HTR-8/SVneo (cell line): ENCODE data around the gene PMM2.

Experiments
- DNase-seq: peaks from one replicate; pipeline ENCODE4 v3.0.0; 2011; ENCODE audit warnings: low spot score, mixed read lengths; ENCODE audit not compliant: insufficient read length
- FAIRE-seq: peaks from 2 replicates; lab custom pipeline; 2011; peaks lifted over from hg19 to GRCh38; lab: Jason Lieb, UNC

PMM2 gene

DNA sequence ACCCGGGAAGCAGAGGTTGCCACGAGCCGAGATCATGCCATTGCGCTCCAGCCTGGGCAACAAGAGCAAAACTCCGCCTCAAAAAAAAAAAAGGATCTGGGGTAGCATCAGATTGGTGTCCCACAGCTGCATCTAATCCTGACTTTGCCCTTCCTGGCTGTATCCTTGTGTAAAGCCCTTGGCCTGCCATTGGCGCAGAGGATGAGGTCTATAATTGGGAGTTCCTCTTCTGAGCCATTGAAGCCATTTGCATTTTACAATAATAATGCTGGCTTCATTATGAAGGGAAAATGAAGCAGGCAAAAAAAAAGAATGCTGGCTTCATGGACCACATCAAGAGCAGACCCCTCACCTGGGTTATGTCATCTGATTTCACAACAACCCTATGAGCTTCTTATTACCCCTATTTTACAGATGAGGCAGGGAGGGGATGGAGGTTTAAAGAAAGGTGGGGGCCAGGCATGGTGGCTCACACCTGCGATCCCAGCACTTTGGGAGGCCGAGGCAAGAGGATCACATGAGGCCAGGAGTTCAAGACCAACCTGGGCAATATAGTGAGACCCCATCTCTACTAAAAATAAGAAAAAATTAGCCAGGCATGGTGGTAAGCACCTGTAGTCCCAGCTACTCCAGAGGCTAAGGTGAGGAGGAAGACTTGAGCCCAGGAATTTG, 83.3 kb downstream of the PMM2 start:
- FAIRE-seq (no peak), DNase-seq (no peak)

DNA sequence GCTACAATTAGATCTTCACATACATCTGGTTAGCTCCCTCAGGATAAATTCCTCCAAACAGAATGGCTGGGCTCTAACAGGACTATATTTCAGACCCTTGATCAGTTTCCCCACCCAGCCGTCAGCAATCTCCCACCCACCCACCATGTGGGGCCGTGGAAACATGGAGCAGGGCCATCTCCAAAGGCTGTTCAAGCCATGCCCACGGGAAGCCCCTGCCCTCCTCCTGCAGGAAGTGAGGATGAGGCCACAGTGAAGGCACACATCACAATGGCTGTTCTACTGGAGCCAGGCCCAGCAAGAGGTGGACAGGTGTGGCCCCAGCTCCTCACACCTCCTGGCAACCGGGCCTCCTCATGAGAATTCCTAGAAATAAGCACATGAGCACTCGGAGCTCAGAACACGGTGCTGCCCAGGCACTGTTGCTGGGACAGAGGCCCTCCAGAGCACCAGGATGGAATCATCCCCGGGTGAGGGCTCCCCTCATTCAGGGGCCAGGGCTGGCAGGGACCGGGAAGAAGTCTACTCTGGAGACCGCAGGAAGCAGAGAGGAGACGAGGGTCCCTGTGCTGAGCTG, 84.5 kb downstream of the PMM2 start, which contains the start of gene LITAFD:
Gene LITAFD, plus strand, starts transcription at position 311 of the 577 bp plus-strand sequence. CDS start 2,005 bp downstream, outside the sequence.
- DNase-seq, result no peak
- no peak for FAIRE-seq

DNA sequence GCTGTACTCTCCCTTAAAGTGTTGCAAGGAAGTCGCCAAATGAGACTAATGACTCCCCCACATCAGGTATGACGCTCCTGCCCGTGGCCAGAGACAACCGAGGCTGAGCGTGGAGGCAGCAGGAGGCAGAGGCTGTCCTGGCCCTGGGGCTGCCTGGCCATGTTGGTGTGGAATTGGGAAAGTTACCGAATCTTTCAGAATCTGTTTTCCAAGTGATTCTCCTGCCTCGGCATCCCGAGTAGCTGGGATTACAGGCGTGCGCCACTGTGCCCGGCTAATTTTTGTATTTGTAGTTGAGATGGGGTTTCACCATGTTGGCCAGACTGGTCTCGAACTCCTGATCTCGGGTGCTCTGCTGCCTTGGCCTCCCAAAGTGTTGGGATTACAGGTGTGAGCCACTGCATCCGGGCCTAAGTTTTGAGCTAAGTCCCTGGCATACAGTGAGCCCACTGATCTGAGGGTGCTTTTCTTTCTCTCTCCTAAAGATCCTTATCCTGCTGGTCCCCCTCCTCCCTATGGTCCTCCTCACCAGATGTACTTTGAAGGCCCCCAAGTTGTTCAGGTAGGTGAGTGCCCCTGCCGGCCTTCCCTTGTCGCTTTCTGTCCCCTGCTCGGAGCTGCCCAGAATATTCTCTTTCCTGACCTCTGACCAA, 85.2 kb downstream of the PMM2 start:
- DNase-seq, result no peak
- FAIRE-seq, result no peak

DNA sequence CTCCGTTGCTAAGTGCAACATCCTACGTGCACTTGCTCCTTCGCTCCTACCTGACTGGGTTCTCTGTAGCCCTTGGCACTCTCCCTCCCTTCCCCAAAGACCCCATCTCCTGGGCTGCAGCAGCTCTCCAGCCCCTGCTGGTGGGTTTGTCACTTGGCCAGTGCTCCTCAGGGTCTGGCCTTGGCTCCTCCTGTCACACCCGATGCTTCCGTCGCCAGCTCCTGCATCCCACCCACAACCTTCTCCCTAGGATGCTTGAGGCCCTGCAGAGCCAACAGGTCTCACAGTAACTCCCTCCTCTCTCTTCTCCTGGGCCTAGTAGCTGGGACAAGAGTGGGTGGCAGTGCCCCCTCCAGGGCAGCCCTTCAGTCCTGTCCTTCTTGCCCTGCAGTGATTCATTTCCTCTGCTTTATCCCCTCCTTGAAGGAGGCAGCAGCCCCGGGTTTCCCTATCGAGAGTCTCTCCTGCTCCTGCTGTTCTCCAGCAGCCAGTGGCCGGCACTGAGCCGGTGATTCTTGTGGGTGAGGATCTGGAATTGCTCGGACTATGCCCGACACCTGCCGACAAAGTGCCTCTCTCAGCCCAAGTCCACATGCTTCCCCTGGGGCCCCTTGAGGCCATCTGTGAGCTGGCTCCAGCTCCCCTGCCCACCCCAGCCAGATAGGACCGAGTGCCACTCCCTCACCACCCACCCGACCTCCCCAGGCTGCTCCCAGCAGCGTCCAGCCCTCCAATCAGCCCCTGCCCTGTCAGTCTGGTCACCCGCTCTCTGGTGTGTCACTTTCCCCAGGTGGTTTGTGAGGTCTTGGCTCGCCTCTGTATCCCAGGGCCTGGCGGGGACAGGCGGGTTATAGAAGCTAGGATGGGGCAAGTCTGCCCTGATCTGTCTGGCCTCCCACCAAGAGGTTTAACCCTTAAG, 88.3 kb downstream of the PMM2 start:
- DNase-seq (peak; percentile 63), FAIRE-seq (peak; percentile 9)

DNA sequence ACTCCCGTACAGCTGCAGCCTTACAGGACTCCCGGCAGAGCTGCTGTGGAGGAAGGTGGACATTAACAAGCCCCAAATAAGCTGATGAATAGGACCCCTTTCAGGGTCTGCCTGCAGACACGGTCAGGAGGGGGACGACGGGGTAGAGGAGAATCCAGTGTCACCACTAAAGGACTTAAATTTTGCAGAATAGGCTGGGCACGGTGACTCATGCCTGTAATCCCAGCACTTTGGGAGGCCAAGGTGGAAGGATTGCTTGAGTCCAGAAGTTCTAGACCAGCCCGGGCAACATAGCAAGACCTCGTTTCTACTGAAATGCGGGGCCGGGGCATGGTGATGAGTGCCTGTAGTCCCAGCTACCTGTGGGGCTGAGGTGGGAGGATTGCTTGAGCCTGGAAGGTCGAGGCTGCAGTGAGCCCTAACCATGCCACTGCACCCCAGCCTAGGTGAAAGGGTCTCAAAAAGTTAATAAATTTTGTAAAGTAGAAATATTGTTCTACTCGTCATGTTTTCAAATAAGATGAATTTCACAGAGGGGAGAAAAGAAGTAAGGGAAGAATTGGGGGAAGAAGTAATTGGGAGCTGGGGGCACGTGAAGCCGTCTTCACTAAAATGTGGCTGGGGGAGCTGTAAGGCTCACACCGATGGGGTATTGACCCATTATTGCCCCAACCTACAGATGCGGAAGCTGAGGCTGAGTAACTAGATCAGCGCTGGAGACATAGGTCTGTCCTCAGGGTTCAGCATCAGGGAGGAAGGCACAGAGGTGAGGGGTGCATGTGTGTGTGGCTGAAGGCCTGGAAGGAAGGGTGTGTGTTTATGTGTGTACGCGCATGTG, 89.2 kb downstream of the PMM2 start:
- FAIRE-seq, result no peak
- no peak for DNase-seq

DNA sequence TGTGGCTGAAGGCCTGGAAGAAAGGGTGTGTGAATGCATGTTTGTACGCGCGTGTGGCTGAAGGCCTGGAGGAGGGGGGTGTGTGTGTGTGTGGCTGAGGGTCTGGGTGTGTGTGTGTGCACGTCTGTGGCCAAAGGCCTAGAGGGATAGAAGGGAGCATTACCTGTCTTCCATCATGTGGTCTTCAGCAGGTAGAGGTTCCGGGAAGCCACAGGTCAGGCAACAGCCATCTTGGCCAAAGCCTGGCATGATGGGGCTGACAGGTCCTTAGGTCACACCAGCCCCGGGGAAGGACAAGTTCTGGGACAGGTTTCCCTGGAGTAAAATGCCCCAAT, 89.8 kb downstream of the PMM2 start:
- FAIRE-seq, result no peak
- DNase-seq, result no peak

DNA sequence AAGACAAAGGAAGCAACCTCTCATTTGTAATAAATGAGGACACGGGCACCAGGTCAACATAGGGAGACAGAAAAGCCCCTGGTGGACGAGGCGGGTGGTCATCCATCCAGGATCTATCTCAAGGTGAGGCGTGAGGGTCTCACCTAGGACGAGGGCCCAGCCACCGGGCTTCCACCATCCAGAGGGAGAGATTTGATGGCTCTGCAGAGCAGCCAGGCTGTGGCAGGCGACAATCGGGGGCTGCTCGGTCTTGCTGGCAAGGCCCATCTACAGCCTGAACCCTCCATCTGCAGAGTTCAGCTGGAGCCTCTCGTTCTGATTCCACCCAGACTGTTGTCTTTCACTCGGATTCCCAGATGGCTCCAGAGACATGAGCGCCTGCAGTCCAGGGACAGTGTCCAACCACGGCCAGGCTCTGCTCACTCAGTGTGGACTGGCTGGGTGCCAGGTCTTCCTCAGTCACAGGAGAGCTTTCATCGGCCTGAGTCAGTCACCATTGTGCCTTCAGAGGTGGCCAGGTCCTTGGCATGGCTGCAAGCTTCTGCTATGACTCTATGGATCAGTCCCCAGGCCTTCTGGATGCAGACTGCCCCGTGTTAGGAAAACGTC, 90.4 kb downstream of the PMM2 start:
- DNase-seq (no peak), FAIRE-seq (no peak)

DNA sequence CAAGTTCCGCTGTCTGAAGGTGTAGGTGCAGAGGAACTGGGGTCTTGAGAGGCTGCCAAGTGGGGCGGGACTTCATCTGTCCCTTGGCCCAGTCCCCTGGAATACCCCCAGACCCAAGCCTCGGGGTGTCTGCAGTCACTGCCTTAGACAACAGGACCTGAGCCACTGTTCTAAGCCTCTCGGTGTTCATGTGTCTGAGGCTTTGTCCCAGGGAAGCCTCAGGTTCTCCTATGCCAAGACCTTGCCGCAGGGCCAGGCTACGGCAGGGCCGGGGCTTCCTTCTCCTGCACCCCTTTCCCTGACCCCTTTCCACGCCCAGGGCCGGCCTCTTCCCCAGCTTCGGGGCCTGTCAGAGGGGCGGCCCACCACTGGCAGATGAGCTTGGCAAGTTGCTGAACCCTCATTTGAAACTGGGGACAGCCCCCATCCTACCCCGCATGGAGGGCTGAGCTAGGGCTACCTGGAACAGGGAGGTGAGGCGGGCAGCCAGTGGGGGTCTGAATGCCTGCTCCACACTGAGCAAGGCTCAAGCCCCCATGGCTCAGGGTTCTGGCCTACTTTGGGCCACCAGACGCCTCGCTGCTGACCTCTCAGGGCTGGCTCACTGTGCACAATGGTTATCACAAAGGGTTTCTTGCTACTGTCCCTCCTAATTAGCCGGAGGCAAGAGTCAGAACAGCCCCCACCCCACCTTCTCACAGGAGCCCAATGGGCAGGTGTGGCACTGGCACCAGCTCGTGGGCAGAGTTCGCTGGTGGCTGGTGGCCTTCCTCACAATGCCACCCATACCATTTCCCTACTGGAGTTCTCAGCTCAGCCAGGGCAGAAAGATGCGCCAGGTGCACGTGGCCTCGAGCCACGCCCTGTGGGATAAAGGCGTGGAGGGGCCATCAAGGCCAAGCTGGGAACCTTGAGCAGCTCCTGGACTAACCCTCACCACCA, 91.6 kb downstream of the PMM2 start:
- DNase-seq (no peak), FAIRE-seq (no peak)

DNA sequence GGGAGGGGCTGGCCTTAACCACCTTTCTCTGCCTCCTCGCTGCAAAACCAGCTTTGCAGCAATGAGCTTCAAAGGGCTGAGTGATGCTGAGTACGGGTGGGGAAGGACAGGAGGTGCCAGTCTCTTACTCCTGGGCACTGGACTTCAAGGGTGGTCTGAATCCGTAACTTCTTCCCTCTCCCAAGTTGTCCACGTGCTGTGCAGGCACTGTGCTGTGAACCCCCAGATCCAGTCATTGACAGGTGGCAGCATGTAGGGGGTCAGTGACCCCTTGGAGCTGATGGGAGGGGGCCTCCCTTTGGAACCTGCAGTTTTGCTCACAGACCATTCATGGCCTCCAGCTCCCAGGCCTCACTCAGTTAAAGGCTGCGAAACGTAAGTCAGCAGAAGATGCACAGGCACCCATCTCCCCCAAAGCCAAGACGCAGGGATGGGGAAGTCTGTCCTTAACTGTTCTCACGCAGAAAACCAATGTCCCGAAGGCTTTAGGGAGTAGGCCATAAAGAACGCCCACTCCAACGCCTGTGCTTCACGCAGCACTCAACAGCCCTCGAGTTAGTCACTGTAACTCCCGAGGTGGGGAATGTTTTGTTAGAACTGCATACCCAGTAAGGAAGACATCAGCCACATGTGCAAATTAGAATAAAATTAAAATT, 92.4 kb downstream of the PMM2 start:
- DNase-seq (no peak), FAIRE-seq (no peak)

DNA sequence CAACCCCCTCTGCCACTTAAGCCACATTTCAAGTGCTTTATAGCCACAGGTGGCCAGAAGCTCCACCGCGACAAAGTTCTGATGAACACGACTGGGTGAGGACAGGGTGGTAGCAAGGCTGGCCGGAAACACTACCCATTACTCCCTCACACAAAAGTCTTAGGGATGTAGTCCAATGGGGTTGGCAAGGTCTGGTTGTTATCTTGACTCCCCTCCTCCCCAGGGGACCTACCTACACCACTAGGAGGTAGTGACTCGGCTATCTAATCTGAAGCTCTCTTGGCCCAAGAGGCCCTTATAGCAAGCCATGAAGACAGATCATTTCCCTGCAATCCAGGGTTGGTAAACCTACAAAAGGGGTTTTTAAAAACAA, 92.9 kb downstream of the PMM2 start:
- no peak for FAIRE-seq
- DNase-seq, result no peak

DNA sequence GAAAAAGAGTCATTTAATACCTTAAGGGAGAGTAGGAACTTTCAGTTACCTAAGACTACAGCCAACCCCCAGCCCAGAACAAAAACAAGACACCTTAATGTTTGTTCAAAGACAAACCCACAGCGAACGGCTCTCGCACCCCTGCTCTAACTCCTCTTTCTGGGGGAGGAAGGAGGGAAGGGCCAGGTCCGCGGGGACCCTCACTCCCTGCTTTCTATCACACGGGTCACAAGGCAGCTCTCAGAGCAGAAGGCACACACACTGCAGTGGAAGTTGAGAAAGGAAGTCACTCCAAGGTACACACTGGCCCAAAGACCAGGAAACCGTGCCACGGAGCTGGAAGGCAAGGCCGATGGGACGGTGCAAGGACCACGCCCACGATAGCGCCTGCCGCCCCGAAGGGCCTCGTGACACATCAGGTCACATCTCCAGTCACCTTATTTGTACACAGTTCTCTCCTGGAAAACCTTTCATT, 94.5 kb downstream of the PMM2 start:
- no peak for DNase-seq
- FAIRE-seq, result no peak

DNA sequence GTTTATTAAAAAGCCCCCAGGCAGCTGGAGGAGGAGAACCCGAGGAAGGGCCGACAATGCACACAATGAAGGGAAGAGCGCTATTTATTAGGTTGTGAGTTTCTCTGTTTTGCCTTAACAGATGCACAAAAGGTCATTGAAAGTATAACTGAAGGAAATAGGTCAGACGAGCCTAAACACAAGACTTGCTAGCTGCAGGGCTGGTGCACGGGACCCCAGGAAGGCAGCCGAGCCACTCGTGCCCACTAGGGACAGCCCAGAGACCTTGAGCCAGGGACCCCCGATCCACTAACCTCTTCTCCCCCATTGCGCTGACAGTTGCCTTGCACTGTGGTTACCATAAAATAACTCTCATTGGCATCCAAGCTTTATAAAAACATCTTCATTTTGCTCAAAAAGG, 95.8 kb downstream of the PMM2 start:
- no peak for FAIRE-seq

DNA sequence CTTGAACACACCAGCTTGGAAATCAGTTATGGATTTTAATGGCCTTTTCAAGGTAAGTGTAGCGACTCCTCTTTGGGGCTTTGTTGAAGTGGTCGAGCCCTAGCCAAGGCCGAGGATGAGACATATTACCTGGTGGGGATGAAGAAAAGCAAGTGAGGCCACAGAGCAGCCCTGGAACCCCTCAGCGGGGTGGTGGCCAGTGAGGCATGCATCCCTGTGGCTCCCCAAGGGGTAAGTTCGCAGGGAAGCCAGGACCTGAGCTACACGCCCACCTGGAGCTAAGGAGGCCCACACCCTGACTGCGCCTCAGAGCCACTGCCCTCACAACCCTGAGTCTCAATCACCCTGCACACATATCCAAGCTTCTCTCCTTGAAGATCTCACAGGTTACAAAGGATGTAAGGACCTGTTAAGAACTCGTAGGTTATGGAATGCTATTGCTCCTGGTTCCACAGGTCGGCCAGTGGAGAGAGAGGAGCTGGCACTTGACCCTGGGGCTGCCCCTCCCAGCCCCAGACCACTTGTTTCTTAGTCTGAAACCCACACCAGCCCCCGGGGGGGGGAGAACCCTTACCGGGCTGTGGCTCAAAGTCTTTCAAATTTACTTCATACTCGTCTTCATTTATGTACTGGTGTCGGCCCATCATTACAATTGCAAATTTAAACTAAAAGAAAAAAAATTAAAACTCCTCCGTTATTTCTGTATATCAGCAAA, 96.5 kb downstream of the PMM2 start:
- no peak for FAIRE-seq
- DNase-seq, result no peak

More for the DNA sequence above, 95.8 kb downstream of the PMM2 start:
- no peak for DNase-seq

DNA sequence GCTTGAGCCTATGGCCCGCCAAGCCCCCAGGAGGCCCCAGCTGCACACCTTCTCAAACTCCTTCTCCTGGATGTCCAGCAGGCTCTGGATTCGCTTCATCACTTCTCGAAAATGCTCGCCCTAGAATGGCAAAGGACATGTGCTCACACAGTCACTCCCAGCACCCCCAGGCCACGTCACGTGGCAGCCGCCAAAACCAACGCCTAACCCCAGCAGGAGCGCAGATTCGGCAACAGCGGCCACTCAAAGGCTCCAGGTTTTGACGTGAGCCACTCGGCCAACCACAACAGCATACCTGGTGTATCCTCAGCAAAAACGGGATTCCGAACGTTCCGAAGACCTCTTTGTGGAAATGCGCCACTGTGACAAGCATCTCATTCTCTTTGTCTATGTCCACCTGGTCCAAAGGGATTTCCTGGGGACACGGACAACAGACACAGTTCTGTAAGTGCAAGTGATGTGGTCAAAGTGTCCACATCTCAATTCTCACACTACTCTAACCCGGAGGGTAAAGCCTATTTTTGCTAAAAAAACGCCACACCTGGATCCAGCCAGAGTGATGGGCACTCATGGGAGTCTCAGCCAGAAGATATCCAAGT, 97.2 kb downstream of the PMM2 start:
- DNase-seq (no peak), FAIRE-seq (no peak)

DNA sequence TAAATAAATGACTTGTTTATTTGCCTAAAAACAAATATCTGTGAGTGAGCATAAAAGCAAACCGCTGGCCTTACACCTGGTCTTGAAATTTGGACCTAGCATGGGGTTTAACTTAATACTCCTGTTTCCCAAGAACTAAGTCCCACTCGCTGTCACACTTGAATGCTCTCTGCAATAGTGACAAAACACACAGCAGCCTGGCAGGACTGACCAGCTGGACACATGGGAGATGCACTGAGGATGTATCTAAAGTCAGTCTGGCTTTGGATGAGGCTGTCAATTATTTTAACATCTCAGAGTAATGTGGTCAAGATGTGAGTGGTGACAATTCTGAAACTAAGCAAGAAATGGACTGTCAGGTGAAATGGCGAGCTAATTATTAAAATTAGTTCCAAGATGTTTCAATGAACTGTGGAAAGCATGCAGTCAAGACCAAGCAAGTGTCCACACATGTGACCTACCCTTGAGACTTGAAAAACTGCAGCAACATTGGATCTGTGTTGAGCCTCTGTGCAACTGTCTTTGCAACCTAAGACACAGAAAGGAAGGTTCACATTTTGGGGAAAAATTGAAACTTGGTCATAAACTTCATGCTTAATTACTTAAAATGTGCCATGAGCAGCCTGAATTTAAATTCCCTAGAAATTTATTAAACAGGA, 101.2 kb downstream of the PMM2 start:
- DNase-seq (no peak), FAIRE-seq (no peak)
